D721Med (cell line): Measurements from ENCODE around the gene TAF1L.

Experiments used
- DNase-seq: peaks from one replicate; pipeline ENCODE4 v3.0.0; 2011; ENCODE audit warnings: low spot score; ENCODE audit not compliant: insufficient read length
- FAIRE-seq: peaks from 2 replicates; lab custom pipeline; 2011; peaks lifted over from hg19 to GRCh38; lab: Jason Lieb, UNC
- CTCF ChIP-seq: IDR thresholded peaks from 2 replicates; pipeline ENCODE4 v1.5.1; 2012; ENCODE audit warnings: mild to moderate bottlenecking, control low read depth; ENCODE audit not compliant: insufficient read depth; ENCODE audit errors: missing control alignments

The TAF1L gene

GRCh38 chr9:32579706-32580331, 55.6 kb downstream of the TAF1L start:
- DNase-seq, result no peak
- FAIRE-seq, result no peak
- TF ChIP-seq CTCF, result peak; percentile 97
